ENCODE measurements around the gene KCNH8. TPM values are rescaled to one million over a fixed set of nuclear protein-coding genes. Genes with fewer than 3 reads are reported as not detected.

The KCNH8 gene
- total RNA-seq, 1 donor from 2014 or later: 2.3 TPM

- peaks cover 14% of the 10 kb centered on the region for H3K4me1 Mint-ChIP-seq
- Histone ChIP-seq H3K27me3 (peaks cover 17% of the 10 kb centered on the region), H3K4me2 (peak overlapping the region; percentile 99), H2AFZ (replicated peaks) (peak overlapping the region; percentile 85), H3K4me3 (peak overlapping the region; percentile 87), H3K79me2 (ENCODE audit: low read depth) (peaks cover 5% of the 10 kb centered on the region), H3F3A (ENCODE audit: low read depth) (peaks cover 18% of the 10 kb centered on the region), H3K9me3 (ENCODE audit: low read depth) (no peaks in the 10 kb centered on the region), H4K20me1 (ENCODE audit: low read depth) (peaks cover 18% of the 10 kb centered on the region), H3K9ac (peak overlapping the region; percentile 49), H3K36me3 (no peaks in the 10 kb centered on the region), H3K27ac (peak overlapping the region; percentile 86), H3K4me1 (peaks cover 11% of the 10 kb centered on the region)
- H3K27ac Mint-ChIP-seq: peak overlapping the region; percentile 76
- TF ChIP-seq CTCF (IDR thresholded peaks at IDR 0.05) (peak; percentile 55), EZH2 (IDR thresholded peaks at IDR 0.05) (no peak), EZH2phosphoT487 (IDR thresholded peaks at IDR 0.05) (no peak)
- H3K4me3 Mint-ChIP-seq: peak overlapping the region; percentile 94
- no peaks in the 10 kb centered on the region for H3K36me3 Mint-ChIP-seq
- H3K9me3 Mint-ChIP-seq: no peaks in the 10 kb centered on the region
- peaks cover 8% of the 10 kb centered on the region for H3K27me3 Mint-ChIP-seq (ENCODE audit: insufficient read depth, low read depth)
- DNase-seq (ENCODE audit: low spot score): peak; percentile 96
These were observed 1.3 kb upstream of the KCNH8 start for GRCh38 chr3:19146685-19147650.

DNA sequence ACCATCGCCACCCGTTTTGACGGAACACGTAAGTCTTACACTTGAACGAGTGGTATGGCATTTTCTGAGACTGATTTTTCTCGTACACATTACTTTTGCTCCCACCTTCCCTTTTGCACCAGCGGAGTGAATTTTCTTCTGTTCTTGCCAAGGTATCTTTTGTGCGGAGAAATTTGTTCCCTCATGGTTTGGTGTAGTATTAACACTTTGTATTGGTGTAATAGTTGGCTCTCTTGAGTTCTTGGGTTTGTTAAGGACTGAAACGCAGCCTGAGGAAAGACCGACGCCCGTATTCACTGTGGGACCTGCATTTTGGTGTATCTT is 420 bp downstream of the KCNH8 start:
- Mint-ChIP-seq H3K36me3 (no peaks in the 10 kb centered on the region), H3K4me1 (peaks cover 14% of the 10 kb centered on the region), H3K4me3 (peak overlapping the region; percentile 88), H3K9me3 (no peaks in the 10 kb centered on the region), H3K27ac (no peak overlapping the region), H3K27me3 (ENCODE audit: insufficient read depth, low read depth) (peaks cover 8% of the 10 kb centered on the region)
- Histone ChIP-seq H3F3A (ENCODE audit: low read depth) (peaks cover 18% of the 10 kb centered on the region), H3K36me3 (no peaks in the 10 kb centered on the region), H3K4me3 (peak overlapping the region; percentile 87), H3K9me3 (ENCODE audit: low read depth) (no peaks in the 10 kb centered on the region), H3K27ac (no peak overlapping the region), H3K79me2 (ENCODE audit: low read depth) (peaks cover 5% of the 10 kb centered on the region), H3K4me2 (peak overlapping the region; percentile 99), H2AFZ (replicated peaks) (peak overlapping the region; percentile 85), H3K27me3 (peaks cover 17% of the 10 kb centered on the region), H3K9ac (no peak overlapping the region), H4K20me1 (ENCODE audit: low read depth) (peaks cover 18% of the 10 kb centered on the region), H3K4me1 (peaks cover 8% of the 10 kb centered on the region)
- DNase-seq (ENCODE audit: low spot score): no peak
- TF ChIP-seq CTCF (IDR thresholded peaks at IDR 0.05): no peak
- TF ChIP-seq EZH2 (IDR thresholded peaks at IDR 0.05): no peak
- no peak for TF ChIP-seq EZH2phosphoT487 (IDR thresholded peaks at IDR 0.05)

- Histone ChIP-seq H3K4me1 (peaks cover 8% of the 10 kb centered on the region), H3K4me2 (peak overlapping the region; percentile 99), H3K27me3 (peaks cover 17% of the 10 kb centered on the region), H3K9me3 (ENCODE audit: low read depth) (no peaks in the 10 kb centered on the region), H4K20me1 (ENCODE audit: low read depth) (peaks cover 18% of the 10 kb centered on the region), H3K36me3 (no peaks in the 10 kb centered on the region), H3K79me2 (ENCODE audit: low read depth) (peaks cover 5% of the 10 kb centered on the region), H2AFZ (replicated peaks) (no peak overlapping the region), H3K4me3 (peak overlapping the region; percentile 87), H3K9ac (no peak overlapping the region), H3K27ac (no peak overlapping the region), H3F3A (ENCODE audit: low read depth) (peaks cover 18% of the 10 kb centered on the region)
- peaks cover 8% of the 10 kb centered on the region for H3K27me3 Mint-ChIP-seq (ENCODE audit: insufficient read depth, low read depth)
- TF ChIP-seq EZH2phosphoT487 (IDR thresholded peaks at IDR 0.05): no peak
- H3K4me3 Mint-ChIP-seq: peak overlapping the region; percentile 88
- H3K9me3 Mint-ChIP-seq: no peaks in the 10 kb centered on the region
- H3K36me3 Mint-ChIP-seq: no peaks in the 10 kb centered on the region
- H3K4me1 Mint-ChIP-seq: peaks cover 14% of the 10 kb centered on the region
- no peak overlapping the region for H3K27ac Mint-ChIP-seq
- peak; percentile 73 for DNase-seq (ENCODE audit: low spot score)
These were observed 1.1 kb downstream of the KCNH8 start for GRCh38 chr3:19149368-19149767.

GRCh38 chr3:19151171-19151570 is 2.9 kb downstream of the KCNH8 start:
- Histone ChIP-seq H3K79me2 (ENCODE audit: low read depth) (peaks cover 3% of the 10 kb centered on the region), H4K20me1 (ENCODE audit: low read depth) (peaks cover 18% of the 10 kb centered on the region), H3K9me3 (ENCODE audit: low read depth) (no peaks in the 10 kb centered on the region), H3K4me2 (no peak overlapping the region), H3K9ac (no peak overlapping the region), H3F3A (ENCODE audit: low read depth) (peaks cover 18% of the 10 kb centered on the region), H3K27ac (no peak overlapping the region), H2AFZ (replicated peaks) (no peak overlapping the region), H3K27me3 (peaks cover 17% of the 10 kb centered on the region), H3K4me3 (no peak overlapping the region), H3K4me1 (peaks cover 8% of the 10 kb centered on the region), H3K36me3 (no peaks in the 10 kb centered on the region)
- Mint-ChIP-seq H3K9me3 (no peaks in the 10 kb centered on the region), H3K4me3 (no peak overlapping the region), H3K36me3 (no peaks in the 10 kb centered on the region), H3K27me3 (ENCODE audit: insufficient read depth, low read depth) (peaks cover 8% of the 10 kb centered on the region), H3K27ac (no peak overlapping the region), H3K4me1 (peaks cover 12% of the 10 kb centered on the region)
- TF ChIP-seq EZH2phosphoT487 (IDR thresholded peaks at IDR 0.05): no peak
- TF ChIP-seq EZH2 (IDR thresholded peaks at IDR 0.05): no peak
- TF ChIP-seq CTCF (IDR thresholded peaks at IDR 0.05): no peak
- DNase-seq (ENCODE audit: low spot score): no peak
